ENCODE results near the gene CIITA. TPM values are rescaled to one million over a fixed set of nuclear protein-coding genes. Genes with fewer than 3 reads are reported as not detected.

The CIITA gene
- total RNA-seq, 1 donor from 2014 or later = 9.4 TPM

- TF ChIP-seq CTCF (IDR thresholded peaks at IDR 0.05; ENCODE audit: borderline replicate concordance) = no peak
- DNase-seq = no peak
- H3K4me1 ChIP-seq = peaks cover 34% of the 10 kb centered on the region
- H3K4me3 ChIP-seq = no peak overlapping the region
- H3K36me3 ChIP-seq = peaks cover 33% of the 10 kb centered on the region
- intact Hi-C loops (cut with micrococcal nuclease) = no loop called here
- H3K9me3 ChIP-seq (replicated peaks) = no peaks in the 10 kb centered on the region
- peak overlapping the region; percentile 60 for H3K27ac ChIP-seq (replicated peaks)
- H3K27me3 ChIP-seq (ENCODE audit: low read depth) = no peaks in the 10 kb centered on the region
These were observed 91.5 kb downstream of the CIITA start for GRCh38 chr16:10968498-10968897.

DNA sequence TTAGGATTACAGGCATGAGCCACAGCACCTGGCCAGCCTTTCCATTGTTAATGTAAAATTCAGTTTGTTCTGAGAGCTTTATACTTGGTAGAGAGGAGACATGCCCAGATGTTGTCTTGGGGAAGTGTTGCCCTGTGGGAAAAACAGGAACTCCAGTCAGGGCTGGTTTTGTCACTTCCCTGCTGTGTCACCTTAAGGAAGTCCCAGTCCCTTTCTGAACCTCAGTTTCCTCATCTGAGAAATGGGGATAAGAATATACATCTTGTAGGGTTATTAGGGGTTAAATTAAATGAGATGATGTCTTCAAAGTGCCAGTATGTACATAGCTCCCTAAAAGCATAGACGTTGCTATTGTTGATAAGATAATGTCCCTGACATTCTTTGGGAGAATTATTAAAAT is 92.6 kb downstream of the CIITA start:
- Histone ChIP-seq H3K9me3 (replicated peaks) (no peaks in the 10 kb centered on the region), H3K4me3 (no peak overlapping the region), H3K36me3 (peaks cover 37% of the 10 kb centered on the region), H3K27ac (replicated peaks) (no peak overlapping the region), H3K27me3 (ENCODE audit: low read depth) (no peaks in the 10 kb centered on the region), H3K4me1 (peaks cover 28% of the 10 kb centered on the region)
- no peak for TF ChIP-seq CTCF (IDR thresholded peaks at IDR 0.05; ENCODE audit: borderline replicate concordance)
- intact Hi-C loops (cut with micrococcal nuclease) = loop anchor here (5.0 to 10.0 kb wide), 2 partner anchors 288 to 385 kb away; partner anchors contain the start of gene SOCS1
- no peak for DNase-seq

DNA sequence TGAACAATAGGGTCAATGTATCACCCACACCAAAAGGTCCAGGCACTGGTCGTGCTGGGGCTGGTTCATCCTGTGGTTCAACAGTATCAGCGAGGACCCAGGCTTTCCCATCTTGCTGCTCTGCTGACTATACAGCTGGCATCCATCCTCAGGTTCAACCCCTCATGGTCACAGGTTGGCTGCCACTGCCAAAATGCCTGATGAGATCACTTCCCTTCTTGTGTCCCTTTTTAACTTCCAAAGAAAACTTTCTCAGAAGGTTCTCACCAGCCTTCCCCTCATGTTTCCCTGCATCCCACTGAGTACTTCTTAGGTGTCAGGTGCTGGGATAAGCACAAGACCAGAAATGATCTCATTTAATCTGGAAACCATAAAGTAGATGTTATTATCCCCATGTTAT is 93.1 kb downstream of the CIITA start:
- Histone ChIP-seq H3K9me3 (replicated peaks) (no peaks in the 10 kb centered on the region), H3K36me3 (peaks cover 41% of the 10 kb centered on the region), H3K4me1 (peaks cover 28% of the 10 kb centered on the region), H3K4me3 (no peak overlapping the region), H3K27me3 (ENCODE audit: low read depth) (no peaks in the 10 kb centered on the region), H3K27ac (replicated peaks) (no peak overlapping the region)
- no peak for TF ChIP-seq CTCF (IDR thresholded peaks at IDR 0.05; ENCODE audit: borderline replicate concordance)
- no peak for DNase-seq
- intact Hi-C loops (cut with micrococcal nuclease) = loop anchor here (5.0 to 10.0 kb wide), 2 partner anchors 287 to 385 kb away; partner anchors contain the start of gene SOCS1

DNA sequence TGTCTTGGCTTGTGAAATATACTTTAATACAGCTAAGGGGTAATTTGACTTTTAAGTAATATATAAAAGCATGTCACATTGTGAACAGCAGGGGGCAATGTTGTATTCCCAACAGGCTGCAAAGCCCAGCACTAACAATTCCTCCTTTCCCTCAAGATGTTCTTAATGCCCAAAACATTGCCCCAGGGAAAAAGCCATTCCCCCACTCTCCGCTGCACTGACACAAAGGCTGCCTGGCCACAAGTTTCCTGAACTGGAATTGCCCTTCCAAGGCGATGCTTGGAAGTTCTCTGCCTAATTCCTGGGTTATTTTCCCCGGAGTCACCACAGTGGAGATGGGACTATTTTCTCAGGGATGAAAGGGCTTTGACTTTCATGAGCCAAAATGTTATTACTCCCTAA is 94.6 kb downstream of the CIITA start:
- Histone ChIP-seq H3K4me3 (no peak overlapping the region), H3K27me3 (ENCODE audit: low read depth) (no peaks in the 10 kb centered on the region), H3K4me1 (peaks cover 28% of the 10 kb centered on the region), H3K9me3 (replicated peaks) (no peaks in the 10 kb centered on the region), H3K36me3 (peaks cover 47% of the 10 kb centered on the region), H3K27ac (replicated peaks) (no peak overlapping the region)
- DNase-seq = no peak
- TF ChIP-seq CTCF (IDR thresholded peaks at IDR 0.05; ENCODE audit: borderline replicate concordance) = peak; percentile 84
- intact Hi-C loops (cut with micrococcal nuclease) = loop anchor here (5.0 to 10.0 kb wide), 2 partner anchors 286 to 383 kb away; partner anchors contain the start of gene SOCS1

- no peak for DNase-seq
- H3K4me1 ChIP-seq = peaks cover 28% of the 10 kb centered on the region
- H3K9me3 ChIP-seq (replicated peaks) = no peaks in the 10 kb centered on the region
- H3K27me3 ChIP-seq (ENCODE audit: low read depth) = no peaks in the 10 kb centered on the region
- H3K27ac ChIP-seq (replicated peaks) = no peak overlapping the region
- TF ChIP-seq CTCF (IDR thresholded peaks at IDR 0.05; ENCODE audit: borderline replicate concordance) = no peak
- intact Hi-C loops (cut with micrococcal nuclease) = loop anchor here (5.0 to 10.0 kb wide), 2 partner anchors 285 to 383 kb away; partner anchors contain the start of gene SOCS1
- H3K36me3 ChIP-seq = peaks cover 54% of the 10 kb centered on the region
- no peak overlapping the region for H3K4me3 ChIP-seq
These were observed 95.3 kb downstream of the CIITA start for GRCh38 chr16:10972108-10972818.
